ENCODE results near the gene ADAMTS19.

DNA sequence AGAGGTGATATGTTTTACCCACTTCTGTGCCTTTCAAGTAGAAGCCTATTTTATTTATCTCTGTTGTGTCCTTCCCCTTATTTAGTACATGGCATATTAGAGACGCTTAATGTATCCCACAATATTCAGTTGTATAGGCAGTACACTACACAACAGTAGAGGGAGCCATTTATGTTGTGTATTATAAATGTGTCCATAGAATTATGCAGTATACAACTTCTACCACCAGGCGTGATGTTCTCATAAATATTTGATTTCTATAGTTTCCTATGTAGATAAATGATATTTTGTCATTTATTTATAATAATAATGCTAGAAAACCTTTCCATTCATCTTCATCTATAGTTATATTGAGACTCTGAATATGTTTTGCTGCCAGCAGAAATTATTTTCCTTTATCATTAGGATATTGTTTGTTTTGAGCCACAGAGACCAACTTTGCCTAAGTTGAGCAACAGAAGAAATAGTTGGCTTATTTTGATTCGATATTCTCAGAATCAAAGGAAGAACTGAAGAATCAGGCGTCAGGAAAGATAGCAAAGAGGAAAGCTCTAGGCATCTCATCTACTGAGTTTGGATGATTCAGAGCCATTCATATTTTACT lies 81.7 kb downstream of the ADAMTS19 start:
- TF ChIP-seq CTCF (IDR thresholded peaks at IDR 0.05) (no peak), POLR2A (IDR thresholded peaks at IDR 0.05) (no peak)
